Tibial nerve (tissue), 4 donors: ENCODE measurements around the gene NINJ2. TPM values are rescaled to one million over a fixed set of nuclear protein-coding genes. Genes with fewer than 3 reads are reported as not detected.

Experiments used
- DNase-seq, 2 donors: peaks; one replicate each; pipeline ENCODE4 v3.0.0-alpha.2; 2019; ENCODE audit warnings: low spot score in 2 of 2
- H3K27ac ChIP-seq, 4 donors: fragments of 200-600 bp; sonication (generic) in 3 of 4; one replicate each; pipeline ENCODE4 v1.5.1; 2017 to 2019; ENCODE audit warnings: mild to moderate bottlenecking in 1 of 4
- H3K27me3 ChIP-seq, 2 donors: fragments of 200-600 bp; sonication (generic) in 1 of 2; one replicate each; pipeline versions ENCODE4 v1.5.1 to v1.6.0; 2017 to 2019
- H3K36me3 ChIP-seq, 3 donors: fragments of 200-600 bp; sonication (generic); one replicate each; pipeline ENCODE4 v1.5.1; 2018 to 2019
- H3K4me1 ChIP-seq, 4 donors: fragments of 200-600 bp; sonication (generic) in 3 of 4; one replicate each; pipeline ENCODE4 v1.5.1; 2017 to 2019
- H3K4me3 ChIP-seq, 4 donors: fragments of 200-600 bp; sonication (generic) in 3 of 4; one replicate each; pipeline ENCODE4 v1.5.1; 2017 to 2019; ENCODE audit warnings: mild to moderate bottlenecking in 1 of 4, moderate library complexity in 1 of 4
- H3K9me3 ChIP-seq, 4 donors: fragments of 200-600 bp; sonication (generic) in 3 of 4; one replicate each; pipeline ENCODE4 v1.5.1; 2017 to 2019
- CTCF ChIP-seq, 5 experiments: fragments of 200-600 bp in 3 of 5; fragments of 450-650 bp in 2 of 5; sonication (generic) in 3 of 5; IDR thresholded peaks; one replicate each; pipeline ENCODE4 v1.5.1; 2016 to 2019; ENCODE audit warnings: antibody characterized with exemption in 5 of 5, mild to moderate bottlenecking in 3 of 5, moderate library complexity in 2 of 5
- EP300 ChIP-seq, 2 donors: sonication (generic); formaldehyde crosslinking; IDR thresholded peaks; one replicate each; pipeline ENCODE4 v1.6.1; 2017; ENCODE audit warnings: antibody characterized with exemption in 2 of 2, mild to moderate bottlenecking in 1 of 2
- POLR2A ChIP-seq, 2 donors: fragments of 450-650 bp; IDR thresholded peaks; one replicate each; pipeline ENCODE4 v1.6.1; 2017; ENCODE audit warnings: antibody characterized with exemption in 2 of 2, mild to moderate bottlenecking in 2 of 2, moderate library complexity in 2 of 2
- WGBS, 2 donors: methylation state at CpG; one replicate each; pipeline ENCODE4 v1.1.5; 2018; 5-methylcytosine and 5-hydroxymethylcytosine counted together
- total RNA-seq, 4 donors: library from RNA; depleted of rRNA; stranded (reverse); fragments of >200 nt; gene quantifications; one replicate each; pipeline ENCODE4 v1.1.0, GENCODE V29; 2016

The NINJ2 gene
- total RNA-seq, 4 donors from 2014 or later = 8.4 to 17.7 (median 12.6) TPM

GRCh38 chr12:535396-535795 is 127.8 kb downstream of the NINJ2 start:
- 83 to 92% methylated on average over 7 of the region's 7 CpGs for WGBS, 2 donors
- DNase-seq = no peak
- H3K9me3 ChIP-seq = peaks cover 0 to 11% (median 0%) of the 10 kb centered on the region in 4 donors
- no peak overlapping the region for H3K4me3 ChIP-seq
- TF ChIP-seq CTCF (IDR thresholded peaks at IDR 0.05) = no peak
- TF ChIP-seq EP300 (IDR thresholded peaks at IDR 0.05) = no peak
- no peak for TF ChIP-seq POLR2A (IDR thresholded peaks at IDR 0.05)
- H3K36me3 ChIP-seq = no peaks in the 10 kb centered on the region
- peaks cover 0 to 24% (median 16%) of the 10 kb centered on the region in 4 donors for H3K4me1 ChIP-seq
- H3K27ac ChIP-seq = no peak overlapping the region
- no peaks in the 10 kb centered on the region for H3K27me3 ChIP-seq

- WGBS, 2 donors = 84 to 86% methylated on average over 14 of the region's 14 CpGs
These were observed 129.0 kb downstream of the NINJ2 start for GRCh38 chr12:534216-534615.

GRCh38 chr12:533718-534117 is 129.5 kb downstream of the NINJ2 start:
- 76 to 79% methylated on average over 9 to 14 of the region's 14 CpGs for WGBS, 2 donors
- DNase-seq = no peak
- Histone ChIP-seq H3K27ac (peak overlapping the region in 1 of 4 donors; percentile 33), H3K4me1 (peaks cover 0 to 9% (median 6%) of the 10 kb centered on the region in 4 donors), H3K36me3 (no peaks in the 10 kb centered on the region), H3K27me3 (no peaks in the 10 kb centered on the region), H3K9me3 (peaks cover 0 to 11% (median 0%) of the 10 kb centered on the region in 4 donors), H3K4me3 (no peak overlapping the region)
- TF ChIP-seq EP300 (IDR thresholded peaks at IDR 0.05) = no peak
- no peak for TF ChIP-seq POLR2A (IDR thresholded peaks at IDR 0.05)
- TF ChIP-seq CTCF (IDR thresholded peaks at IDR 0.05) = no peak

More at GRCh38 chr12:534216-534615, 129.0 kb downstream of the NINJ2 start:
- peak overlapping the region in 1 of 4 donors; percentile 33 for H3K27ac ChIP-seq
- H3K36me3 ChIP-seq = no peaks in the 10 kb centered on the region
- H3K27me3 ChIP-seq = no peaks in the 10 kb centered on the region
- peaks cover 0 to 11% (median 0%) of the 10 kb centered on the region in 4 donors for H3K9me3 ChIP-seq
- TF ChIP-seq POLR2A (IDR thresholded peaks at IDR 0.05) = no peak
- no peak for TF ChIP-seq CTCF (IDR thresholded peaks at IDR 0.05)
- no peak for TF ChIP-seq EP300 (IDR thresholded peaks at IDR 0.05)
- H3K4me1 ChIP-seq = peaks cover 0 to 14% (median 10%) of the 10 kb centered on the region in 4 donors
- no peak overlapping the region for H3K4me3 ChIP-seq
- DNase-seq = no peak

GRCh38 chr12:532908-533565 is 130.2 kb downstream of the NINJ2 start:
- Histone ChIP-seq H3K36me3 (no peaks in the 10 kb centered on the region), H3K9me3 (peaks cover 0 to 11% (median 0%) of the 10 kb centered on the region in 4 donors), H3K27ac (peak overlapping the region in 1 of 4 donors; percentile 33), H3K4me1 (peaks cover 0 to 2% (median 0%) of the 10 kb centered on the region in 4 donors), H3K27me3 (no peaks in the 10 kb centered on the region), H3K4me3 (no peak overlapping the region)
- TF ChIP-seq EP300 (IDR thresholded peaks at IDR 0.05) (no peak), CTCF (IDR thresholded peaks at IDR 0.05) (no peak), POLR2A (IDR thresholded peaks at IDR 0.05) (no peak)
- WGBS, 2 donors = 78 to 90% methylated on average over 9 of the region's 9 CpGs
- DNase-seq = no peak

GRCh38 chr12:531951-532585 is 131.2 kb downstream of the NINJ2 start:
- Histone ChIP-seq H3K9me3 (peaks cover 0 to 11% (median 0%) of the 10 kb centered on the region in 4 donors), H3K27me3 (no peaks in the 10 kb centered on the region), H3K27ac (no peak overlapping the region), H3K36me3 (no peaks in the 10 kb centered on the region), H3K4me3 (no peak overlapping the region), H3K4me1 (no peaks in the 10 kb centered on the region)
- no peak for TF ChIP-seq EP300 (IDR thresholded peaks at IDR 0.05)
- no peak for TF ChIP-seq POLR2A (IDR thresholded peaks at IDR 0.05)
- TF ChIP-seq CTCF (IDR thresholded peaks at IDR 0.05) = no peak
- 67 to 78% methylated on average over 3 of the region's 3 CpGs for WGBS, 2 donors
- DNase-seq = no peak
